Suppressor macrophage treated with lipopolysaccharide for 1 hour (primary cell): Measurements from ENCODE around the gene WWOX.
A peak's percentile ranks its signal among the peaks of the same experiment; 100 is the strongest.

Experiments
- DNase-seq, 3 donors: peaks; one replicate each; pipeline ENCODE4 v3.0.0-alpha.2; 2020 to 2022

WWOX gene

DNA sequence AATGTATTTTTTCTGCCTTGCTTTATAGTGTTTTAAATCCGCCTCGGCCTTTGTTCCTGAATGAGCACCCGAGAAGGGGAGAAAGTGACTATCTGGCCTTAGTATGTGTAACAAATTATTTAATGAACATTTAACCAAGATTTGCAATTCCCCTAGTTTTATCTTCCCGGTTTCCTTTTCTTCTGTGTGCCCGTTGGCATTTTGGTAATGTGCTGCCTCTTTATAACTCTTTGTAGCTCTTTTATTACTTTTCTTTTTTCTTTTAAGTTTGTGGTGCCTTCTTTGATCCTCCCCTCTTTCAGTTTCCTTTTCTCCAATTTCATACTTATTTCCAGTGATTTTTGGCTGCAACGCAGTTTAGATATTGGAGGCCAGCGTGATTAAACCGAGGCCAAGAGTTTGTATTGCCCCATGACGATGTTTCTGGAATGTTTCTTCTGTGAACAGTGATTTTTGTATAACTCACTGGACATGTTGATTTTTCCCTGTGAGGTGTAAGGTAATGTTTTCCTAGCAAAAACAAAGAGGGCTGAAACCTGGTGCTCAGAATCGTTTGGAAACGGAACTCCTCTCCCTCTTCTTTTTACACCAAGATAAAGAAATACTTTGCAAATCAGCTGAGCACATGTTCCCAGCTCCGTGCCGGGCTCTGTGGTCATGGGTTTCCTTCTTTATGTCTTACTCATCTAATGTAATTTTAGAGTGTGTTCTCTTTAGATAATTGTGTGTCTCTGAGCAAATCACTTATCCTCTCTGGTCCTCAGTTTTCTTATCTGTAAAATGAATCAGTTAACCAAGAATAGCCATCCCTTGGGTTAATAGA, 344.3 kb downstream of the WWOX start:
- DNase-seq = peak; percentile 17 to 27 (median 22)

DNA sequence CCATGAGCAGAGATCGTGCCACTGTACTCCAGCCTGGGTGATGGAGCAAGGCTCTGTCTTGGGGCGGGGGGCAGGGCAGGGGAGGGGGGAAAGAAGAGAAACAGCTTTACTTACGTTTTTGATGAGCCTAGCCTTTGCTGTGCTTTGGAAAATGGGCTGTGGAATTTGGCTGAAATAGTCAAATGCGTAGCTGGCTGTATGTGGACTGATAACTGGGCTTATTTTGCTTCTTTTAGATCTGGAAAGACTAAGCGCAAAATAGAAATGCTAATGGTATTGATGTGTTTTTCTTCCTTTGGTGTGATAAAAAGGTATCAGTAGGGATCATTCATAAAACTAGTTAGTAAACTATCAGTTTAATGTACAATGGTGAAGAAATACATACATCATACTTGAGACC, 346.4 kb downstream of the WWOX start:
- no peak for DNase-seq

DNA sequence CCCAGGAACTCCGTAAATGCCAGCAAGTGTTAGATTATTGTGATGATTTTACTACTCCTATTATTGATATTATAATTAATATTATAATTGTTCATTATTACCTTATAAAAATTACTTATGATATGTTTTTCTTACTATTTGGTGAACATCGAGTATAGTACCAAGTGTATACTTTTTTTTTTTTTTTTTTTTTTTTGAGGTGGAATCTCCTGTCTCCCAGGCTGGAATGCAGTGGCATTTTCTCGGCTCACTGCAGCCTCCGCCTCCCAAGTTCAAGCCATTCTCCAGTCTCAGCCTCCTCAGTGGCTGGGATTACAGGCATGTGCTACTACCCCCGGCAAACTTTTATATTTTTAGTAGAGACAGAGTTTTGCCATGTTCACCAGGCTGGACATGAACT, 347.0 kb downstream of the WWOX start:
- DNase-seq = no peak

DNA sequence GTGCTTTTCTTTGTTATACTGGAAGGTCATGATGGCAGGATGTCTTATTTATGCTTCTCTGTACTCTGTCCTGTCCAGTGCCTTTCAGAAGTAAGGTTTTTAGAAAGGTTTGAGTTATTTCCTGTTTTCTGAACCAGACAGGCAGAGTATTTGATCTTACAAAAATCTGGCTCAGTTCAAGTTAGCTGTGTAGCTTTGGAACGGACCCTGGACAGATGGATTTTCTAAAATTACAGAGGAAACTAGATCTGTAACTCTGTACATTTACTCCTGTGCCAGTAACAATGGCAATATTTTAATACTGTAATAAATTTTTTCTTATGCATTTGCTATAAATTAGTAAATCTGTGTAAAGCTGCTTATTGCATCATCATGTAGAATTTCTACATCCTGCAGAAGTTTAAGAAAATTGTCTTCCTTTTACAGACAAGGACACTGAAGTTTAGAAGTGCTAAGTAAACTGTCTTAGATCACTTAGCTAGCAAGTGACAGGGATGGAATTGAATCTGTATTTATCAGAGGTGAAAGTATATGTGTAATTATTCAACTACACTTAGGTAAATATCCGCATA, 347.6 kb downstream of the WWOX start:
- DNase-seq = no peak

- no peak for DNase-seq
These were observed 349.3 kb downstream of the WWOX start for GRCh38 chr16:78448658-78449271.

- no peak for DNase-seq
These were observed 350.8 kb downstream of the WWOX start for GRCh38 chr16:78450255-78450654.

- DNase-seq = no peak
These were observed 352.6 kb downstream of the WWOX start for GRCh38 chr16:78452025-78452555.

GRCh38 chr16:78455861-78456260, 356.4 kb downstream of the WWOX start:
- DNase-seq = no peak

- no peak for DNase-seq
These were observed 359.1 kb downstream of the WWOX start for GRCh38 chr16:78458588-78458987.

GRCh38 chr16:78460428-78460827, 361.0 kb downstream of the WWOX start:
- no peak for DNase-seq

- peak in 2 of 3 donors; percentile 18 to 23 for DNase-seq
These were observed 361.6 kb downstream of the WWOX start for GRCh38 chr16:78461087-78461486.

DNA sequence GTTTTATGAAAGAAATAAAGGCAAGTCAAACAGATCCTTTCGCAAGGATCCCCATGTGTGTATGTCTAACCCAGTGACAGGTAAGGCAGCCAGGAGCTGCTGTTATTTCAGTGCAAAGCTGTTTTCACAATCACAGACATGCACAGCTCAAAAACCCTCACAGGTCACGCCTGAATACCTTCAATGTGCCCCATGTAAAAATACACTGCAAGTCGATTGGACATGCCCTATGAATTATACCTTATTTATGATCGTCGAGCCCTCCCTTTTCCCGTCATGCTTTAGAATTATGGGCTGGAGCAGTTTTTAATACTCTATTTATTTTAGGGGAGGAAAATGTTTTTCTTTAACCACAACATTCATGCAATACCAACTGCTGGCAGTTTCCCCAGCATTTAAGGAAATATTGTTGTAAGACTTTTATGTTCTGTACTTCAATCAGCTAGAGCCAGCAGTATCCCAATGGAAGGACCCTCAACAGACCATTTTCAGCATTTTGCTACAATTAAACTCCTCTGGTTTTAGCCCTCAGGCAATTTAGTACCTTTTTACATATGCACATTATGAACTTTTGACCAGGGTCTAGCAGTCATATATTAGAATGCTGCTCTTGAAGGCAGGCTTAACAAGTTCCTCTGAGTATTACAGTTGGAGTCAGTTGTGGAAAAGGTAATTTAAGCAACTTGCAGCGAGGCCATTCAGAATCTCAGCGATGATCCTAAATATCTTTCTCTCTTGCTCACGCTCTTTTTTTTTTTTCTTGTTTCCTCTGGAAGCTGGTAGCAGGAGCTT, 362.2 kb downstream of the WWOX start:
- DNase-seq = no peak

DNA sequence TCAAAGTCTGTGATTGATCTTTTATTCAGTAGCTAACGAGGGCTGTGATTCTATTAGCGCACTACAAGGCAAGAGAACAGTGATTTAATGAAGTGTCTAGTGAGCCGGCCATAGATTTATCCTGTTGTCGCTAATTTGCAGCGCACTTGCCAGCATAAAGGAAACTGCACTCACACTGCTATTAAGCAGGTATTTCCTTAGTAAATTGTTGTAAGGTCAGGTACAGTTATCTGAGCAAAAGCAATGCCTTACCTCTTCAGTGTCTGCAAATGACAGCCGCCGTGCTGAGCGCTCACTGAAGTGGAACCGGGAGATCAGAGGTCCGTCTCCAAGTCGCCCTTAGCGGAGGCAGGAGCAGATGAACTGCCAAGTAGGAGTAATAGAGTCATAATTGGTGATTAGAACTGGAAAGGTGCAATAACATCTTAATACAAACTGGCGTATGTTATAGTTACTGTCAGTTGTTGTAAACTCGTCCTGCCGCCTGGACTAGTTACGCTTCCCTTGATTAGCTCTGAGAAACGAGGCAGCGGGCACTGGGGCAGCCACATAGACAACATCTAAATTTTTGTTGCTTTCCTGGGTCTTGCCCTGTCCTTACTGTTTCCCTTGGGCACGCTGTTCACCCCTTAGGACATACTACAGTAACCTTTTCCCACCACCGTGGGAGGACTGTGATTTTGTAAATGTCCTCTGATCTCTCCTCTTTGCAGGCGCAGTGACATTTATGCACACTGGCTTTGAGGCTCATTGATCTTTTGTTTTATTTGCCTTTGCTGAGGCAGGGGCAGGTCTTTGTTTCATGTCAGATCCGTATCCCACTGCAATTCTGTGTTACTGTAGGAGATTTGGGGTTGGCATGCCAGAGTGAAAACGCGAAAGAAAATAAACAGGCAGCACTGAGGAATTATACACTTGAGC, 363.1 kb downstream of the WWOX start:
- no peak for DNase-seq

- DNase-seq = no peak
These were observed 364.1 kb downstream of the WWOX start for GRCh38 chr16:78463591-78463990.

DNA sequence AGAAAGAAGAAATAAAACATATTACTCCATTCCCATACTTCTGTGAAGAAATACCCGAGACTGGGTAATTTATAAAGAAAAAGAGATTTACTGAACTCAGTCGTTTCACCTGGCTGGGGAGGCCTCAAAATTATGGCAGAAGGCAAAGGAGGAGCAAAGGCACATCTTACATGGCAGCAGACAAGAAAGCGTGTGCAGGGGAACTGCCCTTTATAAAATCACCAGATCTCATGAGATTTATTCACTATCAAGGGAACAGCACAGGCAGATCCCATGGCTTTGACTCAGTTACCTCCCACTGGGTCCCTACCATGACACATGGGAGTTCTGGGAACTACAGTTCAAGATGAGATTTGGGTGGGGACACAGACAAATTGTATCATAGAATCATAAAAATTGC, 365.4 kb downstream of the WWOX start:
- DNase-seq = no peak

DNA sequence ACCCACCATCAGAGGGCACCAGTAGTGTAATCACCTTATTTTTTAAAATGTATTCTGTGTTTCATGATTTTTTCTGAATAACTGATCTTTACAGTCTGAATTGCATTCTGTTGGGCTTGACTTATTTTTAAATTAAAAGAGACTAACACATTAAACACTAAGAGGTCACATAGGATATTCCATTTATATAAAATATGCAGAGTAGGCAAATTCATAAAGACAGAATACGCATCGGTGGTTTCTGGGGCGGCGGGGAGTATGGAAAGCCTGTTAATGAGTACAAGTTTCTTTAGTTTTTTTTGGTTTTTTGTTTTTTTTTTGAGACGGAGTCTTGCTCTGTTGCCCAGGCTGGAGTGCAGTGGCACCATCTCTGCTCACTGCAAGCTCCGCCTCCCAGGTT, 366.3 kb downstream of the WWOX start:
- no peak for DNase-seq

DNA sequence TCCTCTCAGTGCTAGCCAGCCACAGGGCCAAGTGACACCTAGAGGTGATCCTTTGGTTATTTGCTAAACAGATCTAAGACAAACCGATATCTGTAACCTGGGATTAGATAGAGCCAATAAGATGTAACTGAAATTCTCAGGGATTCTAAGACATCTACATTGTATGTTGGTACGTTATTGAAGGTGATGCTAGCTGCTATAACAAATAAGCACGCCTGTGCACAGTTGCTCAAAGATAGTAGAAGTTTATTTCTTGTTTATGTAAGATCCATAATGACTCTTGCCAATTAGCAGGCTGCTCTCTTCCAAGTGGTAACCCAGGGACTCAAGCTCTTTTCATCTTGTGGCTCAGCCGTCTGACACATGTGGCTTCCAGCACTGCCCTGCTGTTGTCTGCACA, 370.3 kb downstream of the WWOX start:
- DNase-seq = no peak

DNA sequence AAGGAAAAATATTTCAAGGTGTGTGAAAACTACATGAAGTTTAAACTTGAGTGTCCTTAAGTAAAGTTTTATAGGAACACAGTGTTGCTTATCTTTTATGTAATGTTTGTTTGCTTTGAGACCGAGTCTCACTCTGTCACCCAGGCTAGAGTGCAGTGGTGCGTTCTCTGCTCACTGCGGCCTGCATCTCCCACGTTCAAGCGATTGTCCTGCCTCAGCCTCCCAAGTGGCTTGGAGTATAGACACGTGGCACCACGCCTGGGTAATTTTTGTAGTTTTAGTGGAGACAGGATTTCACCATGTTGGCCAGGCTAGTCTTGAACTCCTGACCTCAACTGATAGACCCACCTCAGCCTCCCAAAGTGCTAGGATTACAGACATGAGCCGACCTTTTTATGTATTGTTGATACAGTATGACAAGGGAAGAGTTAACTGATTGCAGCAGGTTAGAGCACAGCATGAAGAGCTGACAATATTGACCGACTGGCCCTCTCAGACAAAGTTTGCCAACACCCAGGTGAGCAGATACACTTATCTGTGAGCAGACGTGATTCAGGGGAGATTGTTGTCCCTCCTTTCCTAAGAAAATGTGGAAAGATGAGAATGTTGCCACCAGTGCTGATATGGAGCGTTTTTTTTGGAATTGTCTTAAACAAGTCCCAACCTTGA, 373.7 kb downstream of the WWOX start:
- no peak for DNase-seq

DNA sequence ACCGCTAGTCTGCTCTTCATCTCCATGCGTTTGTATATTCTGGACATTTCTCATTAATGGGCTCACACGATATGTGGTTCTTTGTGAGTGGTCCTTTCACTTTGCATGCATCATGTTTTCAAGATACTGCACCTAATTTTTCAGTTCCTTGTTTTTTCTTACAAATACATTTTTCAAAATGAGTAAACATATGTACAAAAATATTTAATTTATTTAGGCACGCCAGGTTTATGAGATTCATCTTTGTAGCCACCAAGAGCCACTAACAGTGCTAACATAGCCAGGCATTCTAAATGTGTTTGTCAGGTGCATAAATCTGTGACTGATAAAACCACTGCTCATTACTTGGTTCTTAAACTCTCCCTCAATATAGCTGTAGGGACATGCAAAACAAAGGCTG, 375.3 kb downstream of the WWOX start:
- DNase-seq = no peak

DNA sequence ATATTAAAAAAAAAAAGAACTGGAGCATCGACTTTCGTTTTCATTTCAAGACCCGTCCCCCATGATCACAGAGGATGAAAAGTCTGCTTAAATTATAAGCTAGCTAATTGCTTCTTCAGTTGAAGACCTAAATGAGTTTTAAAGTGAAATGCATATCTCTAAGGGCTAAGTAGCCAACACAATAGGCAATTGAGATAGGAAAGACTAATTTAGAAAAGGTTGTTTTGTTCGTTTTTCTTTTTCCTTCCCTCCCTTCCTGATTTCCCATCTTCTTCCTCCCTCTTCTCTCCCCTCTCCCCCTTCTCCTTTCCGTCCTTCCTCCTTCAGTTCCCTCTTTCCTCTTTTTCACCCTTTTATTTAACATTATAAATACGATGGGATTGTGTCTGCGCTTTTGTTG, 377.2 kb downstream of the WWOX start:
- DNase-seq = no peak

- peak in 1 of 3 donors; percentile 14 for DNase-seq
These were observed 378.9 kb downstream of the WWOX start for GRCh38 chr16:78478267-78478861.
